H9 (cell line): ENCODE data around the gene SWI5. TPM values are rescaled to one million over a fixed set of nuclear protein-coding genes. Genes with fewer than 3 reads are reported as not detected.

ENCODE experiments used
- DNase-seq: peaks from one replicate; pipeline ENCODE4 v3.0.0-alpha.2; 2017
- H2AFZ ChIP-seq: one replicate; pipeline ENCODE4 v1.6.1; 2013; ENCODE audit warnings: mild to moderate bottlenecking, low read length, control low read depth, moderate library complexity
- H2AK5ac ChIP-seq: 2 replicates; pipeline ENCODE4 v1.6.1; 2013; ENCODE audit warnings: low read length, control low read depth, mixed read lengths; ENCODE audit not compliant: insufficient read length
- H2BK120ac ChIP-seq: one replicate; pipeline ENCODE4 v1.6.1; 2013; ENCODE audit warnings: low read depth, mild to moderate bottlenecking, low read length, control low read depth, inconsistent platforms; ENCODE audit not compliant: poor library complexity, severe bottlenecking
- H2BK12ac ChIP-seq: 2 replicates; pipeline ENCODE4 v1.6.1; 2013; ENCODE audit warnings: low read length, control low read depth, mixed read lengths, low read depth; ENCODE audit not compliant: insufficient read length
- H2BK15ac ChIP-seq: 2 replicates; pipeline ENCODE4 v1.6.1; 2013; ENCODE audit warnings: low read depth, low read length, control low read depth
- H2BK20ac ChIP-seq: one replicate; pipeline ENCODE4 v1.6.1; 2013; ENCODE audit warnings: low read depth, mild to moderate bottlenecking, low read length, control low read depth, inconsistent platforms; ENCODE audit not compliant: poor library complexity, severe bottlenecking
- H2BK5ac ChIP-seq: 2 replicates; pipeline ENCODE4 v1.6.1; 2013; ENCODE audit warnings: low read length, control low read depth, mixed read lengths; ENCODE audit not compliant: insufficient read length
- H3K14ac ChIP-seq: 2 replicates; pipeline ENCODE4 v1.6.1; 2013; ENCODE audit warnings: low read length, control low read depth; ENCODE audit not compliant: insufficient read depth
- H3K18ac ChIP-seq: 2 replicates; pipeline ENCODE4 v1.6.1; 2013; ENCODE audit warnings: low read depth, mild to moderate bottlenecking, mixed read lengths, low read length, control low read depth; ENCODE audit not compliant: insufficient read length
- H3K23ac ChIP-seq: 2 replicates; pipeline ENCODE4 v1.6.1; 2013; ENCODE audit warnings: low read length, control low read depth, mixed read lengths, low read depth; ENCODE audit not compliant: insufficient read length
- H3K23me2 ChIP-seq: 2 replicates; pipeline ENCODE4 v1.6.1; 2013; ENCODE audit warnings: low read depth, mild to moderate bottlenecking, mixed read lengths, low read length, control low read depth; ENCODE audit not compliant: insufficient read length, poor library complexity, severe bottlenecking
- H3K27ac ChIP-seq: 2 replicates; pipeline ENCODE4 v1.5.1; 2013; ENCODE audit warnings: low read length, control low read depth, mixed read lengths, low read depth; ENCODE audit not compliant: insufficient read length
- H3K27me3 ChIP-seq: 2 replicates; pipeline ENCODE4 v1.6.1; 2013; ENCODE audit warnings: low read length, control low read depth, inconsistent platforms; ENCODE audit not compliant: insufficient read depth
- H3K4ac ChIP-seq: 2 replicates; pipeline ENCODE4 v1.6.1; 2013; ENCODE audit warnings: low read depth, mild to moderate bottlenecking, control low read depth, inconsistent platforms, low read length, moderate library complexity
- H3K4me1 ChIP-seq: 2 replicates; pipeline ENCODE4 v1.6.1; 2013; ENCODE audit warnings: low read length, control low read depth, inconsistent platforms; ENCODE audit not compliant: insufficient read depth
- H3K4me2 ChIP-seq: 2 replicates; pipeline ENCODE4 v1.6.1; 2013; ENCODE audit warnings: low read length, control low read depth, mixed read lengths; ENCODE audit not compliant: insufficient read length, insufficient read depth
- H3K56ac ChIP-seq: 2 replicates; pipeline ENCODE4 v1.6.1; 2013; ENCODE audit warnings: low read depth, mild to moderate bottlenecking, mixed read lengths, low read length, control low read depth; ENCODE audit not compliant: insufficient read length
- H3K79me1 ChIP-seq: 2 replicates; pipeline ENCODE4 v1.6.1; 2013; ENCODE audit warnings: low read depth, mild to moderate bottlenecking, moderate library complexity, low read length, control low read depth, inconsistent platforms; ENCODE audit not compliant: insufficient read depth, poor library complexity, severe bottlenecking
- H3K79me2 ChIP-seq: 2 replicates; pipeline ENCODE4 v1.6.1; 2013; ENCODE audit warnings: low read length, control low read depth, inconsistent platforms; ENCODE audit not compliant: insufficient read depth
- H3K9ac ChIP-seq: 2 replicates; pipeline ENCODE4 v1.6.1; 2013; ENCODE audit warnings: low read length, control low read depth, mixed read lengths; ENCODE audit not compliant: insufficient read length; ENCODE audit errors: extremely low read depth
- H3K9me3 ChIP-seq: one replicate; pipeline ENCODE4 v1.6.1; 2013; ENCODE audit warnings: low read depth, low read length, inconsistent platforms; ENCODE audit not compliant: control insufficient read depth
- H3T11ph ChIP-seq: one replicate; pipeline ENCODE4 v1.6.1; 2013; ENCODE audit warnings: mild to moderate bottlenecking, low read length, control low read depth, inconsistent platforms
- H4K20me1 ChIP-seq: one replicate; pipeline ENCODE4 v1.6.1; 2013; ENCODE audit not compliant: control insufficient read depth, insufficient read length, insufficient read depth
- H4K5ac ChIP-seq: 2 replicates; pipeline ENCODE4 v1.6.1; 2013; ENCODE audit warnings: low read depth, mild to moderate bottlenecking, mixed read lengths, low read length, control low read depth; ENCODE audit not compliant: insufficient read length
- H4K8ac ChIP-seq: replicated peaks from 2 replicates; pipeline ENCODE4 v1.6.1; 2013; ENCODE audit warnings: low read length, control low read depth, mixed read lengths, low read depth; ENCODE audit not compliant: insufficient read length
- H4K91ac ChIP-seq: 2 replicates; pipeline ENCODE4 v1.6.1; 2013; ENCODE audit warnings: low read depth, mild to moderate bottlenecking, moderate library complexity, mixed read lengths, low read length, control low read depth; ENCODE audit not compliant: insufficient read length
- H3K27ac Mint-ChIP-seq, 3 experiments: 2 replicates in 2 of 3; 3 replicates in 1 of 3; pipeline ENCODE4 v1.8.0; 2020 to 2021; ENCODE audit warnings: mixed read lengths in 3 of 3, mild to moderate bottlenecking in 1 of 3, moderate library complexity in 1 of 3
- H3K27me3 Mint-ChIP-seq: 2 replicates; pipeline ENCODE4 v1.8.0; 2021; ENCODE audit warnings: low read depth, mild to moderate bottlenecking, moderate library complexity, mixed read lengths
- H3K36me3 Mint-ChIP-seq, 3 experiments: 2 replicates in 2 of 3; 3 replicates in 1 of 3; pipeline ENCODE4 v1.8.0; 2020 to 2021; ENCODE audit warnings: low read depth in 3 of 3, mixed read lengths in 3 of 3; ENCODE audit not compliant: insufficient read depth in 1 of 3
- H3K4me1 Mint-ChIP-seq, 2 experiments: 2 replicates each; pipeline ENCODE4 v1.8.0; 2020; ENCODE audit warnings: mixed read lengths in 2 of 2
- H3K4me3 Mint-ChIP-seq, 2 experiments: 2 replicates in 1 of 2; 3 replicates in 1 of 2; pipeline ENCODE4 v1.8.0; 2020 to 2021; ENCODE audit warnings: mild to moderate bottlenecking in 2 of 2, mixed read lengths in 2 of 2, moderate library complexity in 1 of 2
- H3K9me3 Mint-ChIP-seq, 2 experiments: 2 replicates in 1 of 2; 3 replicates in 1 of 2; pipeline ENCODE4 v1.8.0; 2020; ENCODE audit warnings: mild to moderate bottlenecking in 2 of 2, mixed read lengths in 2 of 2, moderate library complexity in 1 of 2
- CTCF ChIP-seq: fragments of 200-600 bp; sonication (generic); conservative IDR thresholded peaks from 3 replicates; pipeline ENCODE4 v1.8.0; 2021; ENCODE audit warnings: antibody characterized with exemption, mild to moderate bottlenecking
- WGBS: extraction: QIAGEN DNeasy Blood & Tissue Kit; methylation state at CpG from one replicate; pipeline ENCODE4 v1.1.7; 2013; ENCODE audit warnings: missing lambda C conversion rate, low lambda C conversion rate, mixed read lengths; ENCODE audit not compliant: insufficient read length; ENCODE audit errors: extremely low coverage; 5-methylcytosine and 5-hydroxymethylcytosine counted together
- total RNA-seq: library from RNA; stranded (reverse); gene quantifications from 2 replicates; pipeline ENCODE4 v1.2.1, GENCODE V29; 2021

SWI5 gene
- total RNA-seq, 1 experiment from 2014 or later = 25.6 TPM

- H3K27ac ChIP-seq = no peak overlapping the region
- no peak overlapping the region for H3K18ac ChIP-seq
- Mint-ChIP-seq H3K27me3 (no peaks in the 10 kb centered on the region; the same call in none of the 2 replicates), H3K27ac (no peak overlapping the region), H3K4me3 (no peak overlapping the region), H3K36me3 (peaks cover 28 to 63% (median 58%) of the 10 kb centered on the region in 3 experiments), H3K9me3 (no peaks in the 10 kb centered on the region), H3K4me1 (peaks cover 0 to 6% of the 10 kb centered on the region in 2 experiments; a peak in 3 of 4 replicates)
- H2BK120ac ChIP-seq = no peak overlapping the region
- no peak overlapping the region for H3K23ac ChIP-seq
- H4K91ac ChIP-seq = no peak overlapping the region
- no peaks in the 10 kb centered on the region for H3K27me3 ChIP-seq
- H4K8ac ChIP-seq = no peak overlapping the region
- no peaks in the 10 kb centered on the region for H3K79me1 ChIP-seq
- no peak overlapping the region for H3K4ac ChIP-seq
- H3K4me1 ChIP-seq = no peaks in the 10 kb centered on the region
- no peaks in the 10 kb centered on the region for H3K23me2 ChIP-seq
- H2BK20ac ChIP-seq = no peak overlapping the region
- no peak overlapping the region for H4K5ac ChIP-seq
- WGBS = no CpG with 5 or more reads among the region's 17 CpGs
- no peaks in the 10 kb centered on the region for H3K79me2 ChIP-seq
- no peaks in the 10 kb centered on the region for H3K9me3 ChIP-seq
- no peak overlapping the region for H3K9ac ChIP-seq
- no peak overlapping the region for H3K56ac ChIP-seq
- no peak overlapping the region for H2AK5ac ChIP-seq
- no peak overlapping the region for H3T11ph ChIP-seq
- no peak overlapping the region for H2AFZ ChIP-seq
- H2BK15ac ChIP-seq = no peak overlapping the region
- no peak for TF ChIP-seq CTCF
- H4K20me1 ChIP-seq = no peaks in the 10 kb centered on the region
- no peak overlapping the region for H2BK5ac ChIP-seq
- DNase-seq = no peak
- H3K14ac ChIP-seq = no peak overlapping the region
- no peak overlapping the region for H2BK12ac ChIP-seq
- H3K4me2 ChIP-seq = no peak overlapping the region
These were observed 15.7 kb upstream of the SWI5 start for GRCh38 chr9:128260340-128260739.
